ENCODE results near the gene HMG20A. TPM values are rescaled to one million over a fixed set of nuclear protein-coding genes. Genes with fewer than 3 reads are reported as not detected.

The HMG20A gene
- total RNA-seq, 1 experiment from 2014 or later = 62.2 TPM

DNA sequence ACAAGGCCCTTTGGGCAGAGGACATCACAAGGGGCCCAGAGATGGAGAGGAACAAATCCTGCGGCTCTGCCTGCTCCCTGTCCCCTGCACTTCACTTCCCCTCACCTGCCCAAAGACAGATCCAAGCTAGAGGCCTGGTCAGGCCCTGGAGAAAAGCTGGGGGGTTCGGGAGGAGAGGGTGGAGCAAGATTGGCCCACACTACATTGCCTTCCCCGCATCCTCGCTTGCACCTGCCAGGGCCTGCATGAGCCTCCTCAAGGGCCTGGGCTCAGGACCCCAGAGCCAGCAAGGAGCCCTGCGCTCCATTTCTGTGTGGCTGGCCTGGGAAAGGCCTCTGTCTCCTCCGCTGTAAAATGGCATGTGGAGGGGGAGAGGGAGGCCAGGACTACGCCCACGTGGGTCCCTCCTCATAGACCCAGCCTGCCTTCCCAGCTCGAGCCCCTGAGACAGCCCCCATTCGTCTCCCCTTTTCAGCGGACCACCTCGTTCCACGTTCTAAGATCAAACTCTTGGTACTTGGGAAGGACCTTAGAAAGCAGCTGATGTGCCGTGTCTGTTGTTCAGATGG, 106.0 kb downstream of the HMG20A start:
- DNase-seq (ENCODE audit: low spot score) (no peak), ATAC-seq (no peak)
- Mint-ChIP-seq H3K27ac (no peak overlapping the region), H3K36me3 (no peaks in the 10 kb centered on the region; the same call in 1 of the 2 replicates), H3K4me3 (no peak overlapping the region), H3K27me3 (ENCODE audit: low read depth) (peaks cover 18% of the 10 kb centered on the region), H3K4me1 (peaks cover 57% of the 10 kb centered on the region), H3K9me3 (peaks cover 4% of the 10 kb centered on the region; the same call in 1 of the 2 replicates)
- no peak for TF ChIP-seq HMGXB4 (CRISPR knock-in tag; IDR thresholded peaks at IDR 0.05)
- no peak for TF ChIP-seq SMAD4 (CRISPR knock-in tag; IDR thresholded peaks at IDR 0.05)
- TF ChIP-seq ATF3 (CRISPR knock-in tag; conservative IDR thresholded peaks at IDR 0.05) = no peak
- ChIA-PET CTCF (interaction anchor here (1.1 to 4.5 kb wide), 4 partner anchors 12 to 30 kb away, joined by 3 to 30 read pairs (median 5); no protein-coding TSS in a partner anchor), POLR2A (no interaction called here)

DNA sequence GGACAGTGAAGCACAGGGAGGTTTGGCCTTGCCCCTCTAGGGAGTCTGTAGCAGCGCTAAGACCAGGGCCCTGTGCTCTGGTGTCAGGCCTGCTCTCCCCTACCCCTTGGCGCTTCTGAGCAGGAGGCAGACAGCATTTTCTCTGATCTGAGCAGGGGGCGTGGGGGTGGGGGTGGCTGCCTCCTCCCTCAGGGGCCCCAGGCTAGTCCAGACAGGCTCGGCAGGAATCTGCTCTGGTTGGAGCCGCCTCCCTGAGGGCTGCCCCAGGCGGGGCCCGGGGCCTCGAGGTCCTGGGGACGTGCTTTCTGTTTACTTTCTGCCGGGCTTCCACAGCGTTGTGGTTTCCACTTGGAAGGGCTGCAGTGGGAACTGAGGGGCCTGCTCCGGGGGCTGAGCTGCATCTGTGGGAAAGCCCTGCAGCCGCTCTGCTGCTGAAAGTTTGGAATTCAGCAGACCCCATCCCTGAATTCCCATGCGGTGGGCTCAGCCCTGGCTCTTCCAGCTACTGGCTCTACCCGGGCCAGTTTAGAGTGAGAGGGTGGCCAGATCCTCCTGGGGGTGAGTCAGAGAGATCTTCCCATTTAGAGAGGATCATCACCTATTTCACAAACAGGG, 106.6 kb downstream of the HMG20A start:
- Mint-ChIP-seq H3K36me3 (no peaks in the 10 kb centered on the region; the same call in 1 of the 2 replicates), H3K4me1 (peaks cover 57% of the 10 kb centered on the region), H3K27ac (no peak overlapping the region), H3K27me3 (ENCODE audit: low read depth) (peaks cover 21% of the 10 kb centered on the region), H3K9me3 (peaks cover 4% of the 10 kb centered on the region; the same call in 1 of the 2 replicates), H3K4me3 (no peak overlapping the region)
- peak; percentile 56 for DNase-seq (ENCODE audit: low spot score)
- ChIA-PET POLR2A (no interaction called here), CTCF (interaction anchor here (0.6 to 4.5 kb wide), 5 partner anchors 12 to 106 kb away, joined by 3 to 30 read pairs (median 4); no protein-coding TSS in a partner anchor)
- TF ChIP-seq TEAD1 (CRISPR knock-in tag; IDR thresholded peaks at IDR 0.05) (0 out of 2 replicates have a peak, but pooled peaks have one; percentile 13), AR (CRISPR knock-in tag; IDR thresholded peaks at IDR 0.05) (no peak), ZNF423 (CRISPR knock-in tag; IDR thresholded peaks at IDR 0.05) (peak; percentile 60), ATF1 (CRISPR knock-in tag; IDR thresholded peaks at IDR 0.05) (no peak), CREM (CRISPR knock-in tag; IDR thresholded peaks at IDR 0.05) (no peak), GTF2I (CRISPR knock-in tag; conservative IDR thresholded peaks at IDR 0.05) (no peak)
- ATAC-seq = peak; percentile 51

DNA sequence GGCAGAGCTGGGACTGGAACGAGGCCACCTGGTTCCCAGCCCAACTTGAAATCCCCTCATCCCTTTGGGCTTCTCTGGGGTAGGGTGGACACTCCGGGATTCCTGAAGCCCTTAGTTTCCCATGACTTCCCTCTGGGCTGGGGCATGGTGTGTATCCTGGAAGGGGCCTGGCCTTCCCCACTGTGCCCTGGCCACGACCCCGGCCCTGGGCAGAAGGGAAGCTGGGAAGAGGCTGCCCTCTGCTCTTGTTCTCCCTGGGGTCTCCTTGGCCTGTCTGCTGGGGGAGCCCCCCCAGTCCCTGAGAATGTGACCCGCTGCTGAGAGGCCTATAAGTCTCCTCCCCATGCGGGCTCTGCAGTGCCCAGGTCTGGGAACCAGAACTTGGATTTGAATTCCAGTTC, 107.1 kb downstream of the HMG20A start:
- POLR2A ChIA-PET = no interaction called here
- H3K9me3 Mint-ChIP-seq = peaks cover 4% of the 10 kb centered on the region; the same call in 1 of the 2 replicates
- H3K4me3 Mint-ChIP-seq = no peak overlapping the region
- no peak overlapping the region for H3K27ac Mint-ChIP-seq
- H3K27me3 Mint-ChIP-seq (ENCODE audit: low read depth) = peaks cover 22% of the 10 kb centered on the region
- peaks cover 62% of the 10 kb centered on the region for H3K4me1 Mint-ChIP-seq
- TF ChIP-seq CDX4 (CRISPR knock-in tag; IDR thresholded peaks at IDR 0.05; ENCODE audit: borderline replicate concordance) (no peak), TCF7 (CRISPR knock-in tag; IDR thresholded peaks at IDR 0.05; ENCODE audit: low read depth) (no peak)
- peak; percentile 9 for DNase-seq (ENCODE audit: low spot score)
- CTCF ChIA-PET = interaction anchor here (4.5 kb wide), 1 partner anchor 15 kb away, joined by 30 read pairs; no protein-coding TSS in a partner anchor
- no peak for ATAC-seq
- no peaks in the 10 kb centered on the region; the same call in 1 of the 2 replicates for H3K36me3 Mint-ChIP-seq

All from WTC11 (cell line).